K562 (cell line): Measurements from ENCODE around the gene OLR1. TPM values are rescaled to one million over a fixed set of nuclear protein-coding genes. Genes with fewer than 3 reads are reported as not detected.

Experiments used
- CHD7 ChIP-seq: fragments of 200-600 bp; sonication (generic); IDR thresholded peaks from one replicate; pipeline ENCODE4 v1.6.1; 2012; ENCODE audit warnings: mild to moderate bottlenecking, low read depth, low read length, inconsistent platforms
- CLOCK ChIP-seq: fragments of 250-450 bp; sonication (Bioruptor Pico); IDR thresholded peaks from 2 replicates; pipeline ENCODE4 v1.4.0; 2020; ENCODE audit warnings: mild to moderate bottlenecking, moderate library complexity, borderline replicate concordance
- ELF4 ChIP-seq: fragments of 450-650 bp; formaldehyde crosslinking; IDR thresholded peaks from 2 replicates; pipeline ENCODE4 v1.4.0; 2022; ENCODE audit warnings: missing genetic modification characterization
- EP400 ChIP-seq: fragments of 450-650 bp; IDR thresholded peaks from 2 replicates; pipeline ENCODE4 v1.6.1; 2017; ENCODE audit warnings: antibody characterized with exemption, mild to moderate bottlenecking, moderate library complexity
- GTF3C2 ChIP-seq: IDR thresholded peaks from 3 replicates; pipeline ENCODE4 v1.6.1; 2011; ENCODE audit warnings: borderline replicate concordance, mild to moderate bottlenecking, moderate library complexity; ENCODE audit not compliant: insufficient read length; ENCODE audit errors: extremely low read depth
- MAFK ChIP-seq: IDR thresholded peaks from 2 replicates; pipeline ENCODE4 v1.6.1; 2011; ENCODE audit warnings: low read length, improper control_type of control experiment
- POLR3G ChIP-seq: IDR thresholded peaks from 2 replicates; pipeline ENCODE4 v1.6.1; 2011; ENCODE audit not compliant: insufficient read length, insufficient replicate concordance; ENCODE audit errors: extremely low read depth
- SRSF3 ChIP-seq: fragments of 200-400 bp; formaldehyde crosslinking; IDR thresholded peaks from 2 replicates; pipeline ENCODE4 v1.6.1; 2016; ENCODE audit warnings: mild to moderate bottlenecking, low read length, moderate library complexity; ENCODE audit not compliant: insufficient read depth
- TBP ChIP-seq: optimal IDR thresholded peaks from 2 replicates; pipeline ENCODE3; 2011; ENCODE audit warnings: low read depth, low read length, improper control_type of control experiment
- polyA plus RNA-seq, 8 experiments: library from polyadenylated mRNA; depleted of rRNA in 4 of 8; stranded (reverse) in 5 of 8; unstranded in 3 of 8; fragments of >200 nt; fragmentation: Nextera tagmentation in 2 of 8; fragmentation: Illumina TruSeq in 1 of 8; extraction: Ambion mirVana in 2 of 8; extraction: Trizol in 1 of 8; gene quantifications; 2 replicates each; pipeline versions ENCODE4 v1.2.1 to v1.2.3, GENCODE V29; 2011 to 2014; ENCODE audit warnings: inconsistent platforms in 1 of 8, missing spikeins in 1 of 8
- total RNA-seq, 7 experiments: library from RNA; depleted of rRNA in 6 of 7; stranded (reverse); fragments of >200 nt in 6 of 7; fragmentation: Illumina TruSeq in 2 of 7; extraction: Trizol in 2 of 7; gene quantifications; 2 replicates each; pipeline versions ENCODE4 v1.2.1 to v1.2.3, GENCODE V29; 2011 to 2021; ENCODE audit warnings: low replicate concordance in 1 of 7

The OLR1 gene
- total and polyA plus RNA-seq, 9 of the 15 experiments (the other 6 are each of a cell fraction or from before 2014, with no cell fraction given) = not detected

GRCh38 chr12:10211940-10212738 is 40.2 kb upstream of the OLR1 start (continued):
- TF ChIP-seq GTF3C2 (peak; percentile 14), POLR3G (no peak), ELF4 (no peak), EP400 (peak; percentile 58), SRSF3 (no peak), CHD7 (no peak), CLOCK (CRISPR knock-in tag) (no peak), MAFK (peak; percentile 70), TBP (peak; percentile 80)
